Left kidney (tissue), 2 donors: ENCODE data around the gene MLXIP. TPM values are rescaled to one million over a fixed set of nuclear protein-coding genes. Genes with fewer than 3 reads are reported as not detected.

Experiments
- DNase-seq: peaks from one replicate; pipeline ENCODE4 v3.0.0-alpha.2; 2013
- polyA plus RNA-seq: library from polyadenylated mRNA; unstranded; fragments of 120-200 nt; gene quantifications from one replicate; pipeline ENCODE4 v1.2.1, GENCODE V29; 2013; ENCODE audit not compliant: insufficient read length

Gene MLXIP
- polyA plus RNA-seq, 1 donor, result 43.0 TPM

DNA sequence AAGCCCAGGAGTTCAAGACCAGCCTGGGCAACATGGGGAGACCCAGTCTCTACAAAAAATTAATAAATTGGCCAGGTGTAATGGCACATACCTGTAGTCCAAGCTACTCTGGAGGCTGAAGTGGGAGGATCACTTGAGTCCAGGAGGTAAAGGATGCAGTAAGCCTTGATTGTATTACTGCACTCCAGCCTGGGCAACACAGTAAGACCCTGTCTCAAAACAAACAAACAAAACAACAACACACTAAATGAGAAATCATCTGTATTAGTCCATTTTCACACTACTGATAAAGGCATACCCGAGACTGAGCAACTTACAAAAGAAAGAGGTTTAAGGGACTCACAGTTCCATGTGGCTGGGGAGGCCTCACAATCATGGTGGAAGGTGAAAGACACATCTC, 4.7 kb upstream of the MLXIP start:
- no peak for DNase-seq

DNA sequence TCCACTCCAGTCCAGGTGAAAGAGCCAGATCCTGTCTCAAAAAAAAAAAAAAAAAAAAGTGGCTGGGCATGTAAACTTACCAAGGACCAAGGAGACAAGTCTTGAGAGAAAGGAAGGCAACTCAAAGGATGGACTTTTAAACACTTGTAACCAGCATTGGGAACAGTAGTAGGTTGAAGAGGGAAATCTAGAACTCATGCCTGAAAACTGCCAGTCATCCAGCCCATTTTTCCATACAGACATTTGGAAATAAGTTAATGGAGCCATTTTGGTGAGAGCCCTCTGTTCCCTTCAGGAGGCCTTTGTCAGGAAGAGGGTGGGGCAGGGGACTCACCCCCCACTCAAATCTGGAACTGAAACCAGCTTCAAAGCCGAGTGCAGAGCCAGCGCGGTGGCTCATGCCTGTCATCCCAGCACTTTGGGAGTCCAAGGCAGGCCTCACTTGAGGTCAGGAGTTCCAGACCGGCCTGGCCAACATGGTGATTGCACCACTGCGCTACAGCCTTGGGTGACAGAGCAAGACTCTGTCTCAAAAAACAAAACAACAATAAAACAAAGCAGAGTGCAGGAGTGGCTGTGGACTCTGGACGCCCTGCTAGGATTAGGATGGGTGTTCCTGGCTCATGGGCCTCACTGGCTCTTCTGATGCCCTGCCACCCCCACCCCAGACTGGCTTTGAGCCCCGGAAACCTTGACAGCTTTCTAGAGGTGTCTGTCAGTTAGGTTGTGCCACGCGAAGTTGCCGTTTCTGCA, 1.6 kb upstream of the MLXIP start:
- no peak for DNase-seq

DNA sequence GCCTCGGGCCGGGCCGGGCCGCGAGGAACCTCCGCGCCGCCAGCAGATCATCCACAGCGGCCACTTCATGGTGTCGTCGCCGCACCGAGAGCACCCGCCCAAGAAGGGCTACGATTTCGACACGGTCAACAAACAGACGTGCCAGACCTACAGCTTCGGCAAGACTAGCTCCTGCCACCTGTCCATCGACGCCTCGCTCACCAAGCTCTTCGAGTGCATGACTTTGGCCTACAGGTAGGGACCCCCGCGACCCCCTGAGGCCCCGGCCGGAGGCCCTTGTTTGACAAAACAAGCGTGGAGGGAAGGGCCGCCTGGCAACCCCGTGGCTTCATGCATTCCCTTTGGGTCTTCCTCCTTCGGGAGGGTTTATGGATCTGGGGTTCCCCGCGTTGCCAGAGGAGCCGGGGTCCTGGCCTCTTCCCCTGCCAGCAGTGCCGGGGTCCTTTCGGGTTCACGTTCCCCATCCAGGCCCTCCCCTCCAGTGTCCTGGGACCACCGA, 526 bp downstream of the MLXIP start:
- DNase-seq, result no peak

DNA sequence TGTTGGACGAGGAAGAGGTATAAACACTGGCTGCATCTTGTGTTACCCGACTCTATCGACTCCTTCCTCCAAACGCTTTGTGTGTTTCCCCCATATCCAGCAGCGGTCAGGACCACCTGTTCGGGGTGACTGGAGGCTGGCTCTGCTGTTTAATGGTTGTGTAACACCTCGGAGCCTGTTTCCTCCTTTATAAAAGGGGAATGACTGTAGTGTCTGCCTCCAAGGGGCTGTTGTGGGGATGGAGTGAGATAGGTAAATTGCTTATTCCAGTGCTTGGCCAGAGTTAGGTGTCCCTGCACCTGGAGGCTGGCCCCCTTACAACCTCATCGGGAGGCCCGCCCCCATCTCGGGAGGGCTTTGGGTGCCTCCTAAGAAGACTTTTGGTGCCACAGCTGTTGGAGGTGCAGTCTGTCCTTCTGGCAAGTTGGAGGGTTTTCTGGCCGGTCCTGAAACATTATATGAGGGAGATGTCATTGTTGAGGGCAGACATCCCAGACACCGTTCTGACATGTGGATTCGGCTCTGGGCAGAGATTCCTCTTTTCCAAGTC, 1.1 kb downstream of the MLXIP start:
- no peak for DNase-seq

DNA sequence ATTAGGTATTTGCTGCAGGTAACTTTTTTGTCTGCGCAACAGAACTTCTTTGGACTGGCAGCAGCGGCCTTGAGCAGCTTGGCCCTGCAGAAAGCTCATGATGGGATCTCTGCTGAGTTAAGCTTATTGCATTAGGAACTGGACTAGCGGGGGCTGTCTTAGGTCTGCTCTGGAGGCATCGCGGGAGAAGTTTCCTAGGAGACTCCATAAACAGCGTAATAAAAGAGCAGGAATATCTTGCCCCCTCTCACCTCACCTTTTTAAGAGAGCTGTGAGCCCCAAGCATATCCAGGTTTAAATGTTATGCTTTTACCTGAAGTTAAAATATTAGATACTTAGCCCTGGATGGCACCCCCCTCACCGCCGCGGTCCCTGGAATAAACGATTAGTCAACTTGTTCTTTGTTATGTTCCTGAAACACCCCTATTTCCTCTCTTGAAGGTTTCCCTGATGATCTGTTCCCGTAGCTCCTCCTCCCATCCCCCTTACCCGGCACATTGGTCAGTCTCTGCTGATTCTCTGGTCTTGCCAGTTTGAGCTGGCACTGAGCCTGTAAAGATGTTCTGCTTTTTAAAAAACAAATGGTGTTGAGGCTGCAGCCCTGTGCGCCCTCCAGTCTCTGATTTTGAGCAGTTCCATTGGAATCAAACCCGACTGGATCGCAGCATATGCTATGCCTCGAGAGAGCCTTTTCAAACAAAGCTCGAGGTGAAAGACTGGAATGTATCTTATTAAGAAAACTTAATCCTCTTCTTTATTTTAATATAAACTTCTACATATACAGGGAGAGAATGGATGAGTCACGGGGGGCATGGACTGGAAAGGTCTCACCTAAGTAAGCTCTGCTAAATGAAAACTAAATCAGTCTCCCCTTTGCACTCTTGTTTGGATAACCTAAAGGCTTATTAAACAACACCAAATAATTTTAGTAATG, 1.9 kb downstream of the MLXIP start:
- no peak for DNase-seq

DNA sequence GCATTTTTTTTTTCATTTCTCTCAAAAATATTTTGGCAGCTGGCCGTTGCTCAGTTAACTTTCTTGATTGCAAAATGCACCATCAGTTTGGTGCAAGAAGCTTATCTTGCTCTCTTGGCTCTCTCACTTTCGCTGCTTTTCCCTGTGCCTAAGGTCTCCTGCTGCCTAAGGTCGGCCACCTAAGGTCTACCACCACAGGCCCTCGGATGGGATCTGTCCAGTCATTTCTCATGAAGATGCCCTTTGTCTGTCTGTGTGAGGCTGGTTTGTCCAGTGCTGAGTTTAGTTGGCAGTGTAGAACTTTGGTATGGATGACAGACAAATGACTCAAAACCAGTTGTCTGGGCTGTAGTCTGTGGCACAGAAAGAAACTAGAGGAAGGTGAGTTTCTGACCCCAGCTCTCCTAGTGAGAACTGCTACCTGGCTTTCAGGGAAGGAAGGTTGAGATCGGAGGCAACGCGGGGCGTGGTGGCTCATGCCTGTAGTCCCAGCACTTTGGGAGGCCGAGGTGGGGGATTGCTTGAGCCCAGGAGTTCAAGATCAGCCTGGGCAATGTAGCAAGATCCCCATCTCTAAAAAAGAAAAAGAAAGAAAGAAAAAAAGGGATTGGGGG, 2.6 kb downstream of the MLXIP start:
- DNase-seq, result no peak

DNA sequence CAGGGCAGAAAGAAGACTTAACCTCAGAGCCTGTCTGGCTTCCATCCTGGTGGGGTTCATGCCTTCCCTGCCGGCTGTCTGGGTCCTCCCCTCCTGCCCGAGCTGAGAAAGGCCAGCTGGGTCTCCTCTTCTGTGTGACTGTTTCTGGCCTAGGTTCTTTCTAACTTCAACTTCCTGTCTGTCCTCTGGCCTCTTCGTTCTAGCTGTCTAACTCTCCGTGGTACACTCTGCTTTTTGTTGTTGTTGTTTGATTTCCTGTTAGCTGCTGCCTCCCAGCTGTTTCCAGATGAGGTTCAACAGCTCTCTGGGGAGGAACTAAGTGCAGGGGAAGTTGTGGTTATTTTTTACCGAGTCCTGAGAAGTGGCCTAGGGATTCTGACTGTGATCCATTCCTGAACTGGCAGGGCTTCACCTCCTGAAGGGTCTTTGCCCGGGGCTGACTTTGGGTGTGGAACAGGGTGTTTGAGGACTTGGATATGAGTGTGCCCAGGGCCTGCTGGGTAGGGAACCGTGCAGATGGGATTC, 3.2 kb downstream of the MLXIP start:
- DNase-seq, result no peak

DNA sequence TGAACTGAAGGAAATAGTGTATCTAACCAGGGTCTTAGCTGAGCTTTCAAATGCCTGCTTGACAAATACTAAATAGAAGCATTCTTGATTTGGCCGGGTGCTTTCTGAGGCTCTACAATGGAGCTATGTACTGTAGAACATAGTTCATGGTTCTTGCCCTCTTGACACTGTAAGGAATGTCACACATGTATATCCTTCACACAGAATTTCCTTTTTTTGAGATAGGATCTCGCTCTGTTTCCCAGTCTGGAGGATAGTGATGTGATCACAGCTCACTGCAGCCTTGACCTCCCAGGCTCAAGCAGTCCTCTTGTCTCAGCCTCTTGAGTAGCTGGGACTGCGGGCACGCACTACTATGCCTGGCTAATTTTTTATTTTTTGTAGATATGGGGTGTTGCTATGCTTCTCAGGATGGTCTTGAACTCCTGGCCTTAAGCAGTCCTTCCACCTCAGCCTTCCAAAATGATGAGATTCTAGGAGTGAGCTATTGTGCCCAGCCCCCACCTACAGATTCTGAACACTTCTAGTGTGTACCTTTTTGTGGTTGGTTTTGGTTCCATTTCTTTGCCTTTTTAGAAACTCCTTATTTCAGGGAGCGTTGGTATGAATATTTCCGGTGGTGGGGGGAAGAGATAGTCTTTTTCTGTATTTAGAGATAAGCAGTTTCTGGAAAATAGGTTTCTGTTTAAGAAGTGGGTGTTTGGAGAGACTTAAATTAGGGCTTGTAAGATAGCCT, 4.2 kb downstream of the MLXIP start:
- DNase-seq, result no peak

DNA sequence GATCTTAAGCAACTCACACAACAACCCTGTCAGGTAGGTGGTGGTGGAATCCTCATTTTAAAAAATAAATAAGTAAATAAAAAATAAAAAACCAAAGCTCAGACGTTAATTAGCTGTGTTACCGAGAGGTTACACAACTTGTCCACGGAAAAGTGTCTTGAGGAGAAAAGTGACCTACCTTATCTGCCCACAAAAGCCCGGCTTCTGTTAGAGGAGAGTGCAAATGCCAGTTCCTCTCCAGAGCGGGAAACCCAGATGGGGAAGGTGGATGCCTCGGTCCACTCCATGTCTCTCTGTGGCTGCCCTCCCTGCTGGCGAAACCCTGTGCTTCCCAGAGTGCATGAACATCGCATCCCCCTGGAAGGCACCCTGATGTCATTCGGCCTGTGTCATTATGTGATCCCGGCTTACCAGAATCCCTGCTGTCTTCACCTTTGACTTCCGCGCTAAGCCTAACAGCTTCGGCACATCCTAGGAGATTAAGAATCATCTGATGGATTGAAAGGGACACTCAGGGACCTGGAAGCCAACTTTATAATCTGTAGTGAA, 6.4 kb downstream of the MLXIP start:
- DNase-seq, result no peak

DNA sequence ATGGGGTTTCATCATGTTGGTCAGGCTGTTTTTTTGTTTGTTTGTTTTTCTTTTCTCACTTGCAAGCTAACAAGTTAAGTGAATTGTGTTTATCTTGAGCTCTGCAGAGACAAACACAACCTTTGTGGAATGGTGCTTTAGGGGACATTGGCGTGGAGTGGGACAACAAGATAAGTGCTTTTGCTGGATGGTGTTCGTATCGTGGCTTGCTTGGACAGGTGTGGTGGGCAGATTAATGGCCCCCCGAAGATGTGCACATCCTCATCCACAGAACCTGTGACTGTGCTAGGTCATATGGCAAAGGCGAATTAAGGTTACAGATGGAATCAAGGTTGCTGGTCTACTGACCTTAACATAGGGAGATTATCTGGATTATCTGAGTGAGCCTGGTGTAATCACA, 7.0 kb downstream of the MLXIP start:
- DNase-seq, result no peak

DNA sequence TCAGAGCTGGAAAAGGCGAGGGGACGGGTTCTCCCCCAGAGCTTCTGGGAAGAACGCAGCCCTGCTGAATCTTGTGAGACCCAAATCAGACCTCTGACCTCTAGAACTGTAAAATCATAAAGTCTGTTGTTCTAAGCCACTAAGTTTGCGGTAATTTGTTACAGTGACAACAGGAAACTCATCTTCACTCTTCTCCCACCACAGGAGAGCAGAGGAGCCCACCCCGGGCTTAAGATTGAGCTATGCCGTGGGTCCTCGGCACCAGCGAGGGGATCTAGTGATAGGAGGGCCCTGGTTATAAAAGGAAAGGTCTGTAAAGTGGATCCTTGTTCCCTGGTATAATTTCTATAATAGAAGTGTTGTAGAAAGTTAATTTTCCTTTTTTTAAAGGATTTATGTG, 7.6 kb downstream of the MLXIP start:
- DNase-seq, result no peak

DNA sequence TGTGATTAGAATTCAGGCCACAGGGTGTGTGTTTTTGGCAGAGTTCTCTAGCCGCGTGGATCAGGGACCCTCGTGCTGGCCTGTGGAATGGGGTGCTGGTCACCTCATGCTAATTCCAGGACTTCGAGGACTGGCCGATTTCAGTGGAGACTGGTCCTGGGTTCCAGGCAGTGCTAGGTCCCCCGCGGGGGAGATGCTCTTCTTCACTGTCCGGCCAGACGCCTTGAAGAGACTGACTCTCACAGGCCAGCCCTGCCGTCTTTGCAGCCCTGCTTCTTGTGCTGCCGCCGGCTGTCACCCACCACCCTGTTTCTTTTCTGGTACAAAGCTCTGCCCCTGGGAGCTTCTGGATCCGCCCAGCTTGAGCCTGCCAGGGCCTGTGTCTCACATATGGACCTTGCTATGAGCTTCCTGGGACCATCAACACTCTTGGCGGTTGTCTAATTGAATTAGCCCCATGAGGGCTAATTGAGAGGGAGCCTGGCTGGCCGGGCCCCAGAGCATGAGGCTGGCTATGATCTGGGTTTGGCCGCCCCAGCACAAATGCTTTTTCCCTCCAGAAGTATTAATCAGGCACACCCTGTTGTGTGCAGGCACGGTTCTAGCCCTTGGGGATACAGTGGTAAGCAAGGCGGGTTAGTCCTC, 8.2 kb downstream of the MLXIP start:
- DNase-seq, result no peak

DNA sequence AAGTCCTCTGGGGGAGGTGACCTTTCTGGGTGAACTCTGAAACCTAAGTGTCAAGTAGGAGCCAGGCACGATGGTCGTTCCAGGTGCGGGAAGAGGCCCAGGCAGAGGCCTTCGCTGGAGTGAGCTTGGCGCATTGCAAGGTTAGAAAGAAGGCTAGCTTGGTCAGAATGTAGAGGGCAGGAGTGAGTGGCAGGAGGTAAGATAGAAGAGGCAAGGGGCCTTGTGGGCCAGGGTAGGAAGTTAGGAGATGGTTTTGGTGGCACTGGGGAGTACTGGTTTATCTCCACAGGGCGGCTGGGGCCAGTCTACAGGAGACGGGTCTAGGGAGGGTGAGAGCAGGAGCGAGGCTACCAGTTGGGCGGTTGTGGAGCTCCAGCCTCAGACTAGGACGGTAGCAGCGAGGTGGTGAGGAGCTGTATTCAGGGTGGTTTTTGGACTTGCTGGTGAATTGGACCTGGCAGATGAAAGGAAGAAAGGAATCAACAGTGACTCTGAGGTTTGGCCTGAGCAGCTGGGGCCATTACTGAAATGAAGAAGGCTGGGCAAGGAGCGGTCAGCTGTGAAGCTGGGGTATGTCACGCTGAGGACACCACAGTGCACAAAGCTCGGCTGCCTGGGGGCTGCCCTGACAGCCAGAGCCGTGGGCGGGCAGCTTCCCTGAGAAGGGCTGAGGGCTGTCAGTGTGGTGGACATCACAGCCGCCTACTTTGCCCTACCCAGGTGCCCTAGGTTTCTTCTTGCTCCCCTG, 9.0 kb downstream of the MLXIP start:
- no peak for DNase-seq

DNA sequence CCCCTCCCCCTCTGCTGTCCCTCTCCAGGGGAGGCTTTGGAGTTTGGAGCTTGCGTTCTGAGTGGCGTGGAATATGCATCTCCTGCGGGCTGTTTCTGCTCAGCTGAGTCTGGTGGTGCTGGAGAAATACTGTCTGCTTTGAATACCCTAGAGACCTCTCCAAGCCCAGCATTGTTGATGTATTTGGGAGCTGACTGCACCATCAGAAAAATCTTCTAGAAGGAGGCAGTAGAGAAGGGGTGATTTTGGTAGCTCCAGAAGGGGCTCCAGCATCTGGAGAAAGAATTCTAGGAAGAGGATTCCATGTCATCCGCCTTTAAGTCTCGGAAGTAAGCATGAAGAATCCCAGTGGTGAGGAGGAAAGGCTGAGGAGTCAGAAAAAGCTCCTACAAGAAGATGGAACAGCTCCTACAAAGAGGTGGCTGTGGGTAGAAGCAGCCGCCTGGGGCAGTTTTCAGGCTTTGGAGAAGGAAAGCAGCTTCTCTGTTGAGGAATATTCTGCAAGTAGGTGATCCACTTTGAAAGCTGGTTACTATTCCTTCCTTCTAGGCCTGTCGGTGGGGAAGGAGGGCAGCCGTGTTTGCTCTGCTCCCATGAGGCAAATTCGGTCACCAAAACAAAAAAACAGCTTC, 9.7 kb downstream of the MLXIP start:
- no peak for DNase-seq

DNA sequence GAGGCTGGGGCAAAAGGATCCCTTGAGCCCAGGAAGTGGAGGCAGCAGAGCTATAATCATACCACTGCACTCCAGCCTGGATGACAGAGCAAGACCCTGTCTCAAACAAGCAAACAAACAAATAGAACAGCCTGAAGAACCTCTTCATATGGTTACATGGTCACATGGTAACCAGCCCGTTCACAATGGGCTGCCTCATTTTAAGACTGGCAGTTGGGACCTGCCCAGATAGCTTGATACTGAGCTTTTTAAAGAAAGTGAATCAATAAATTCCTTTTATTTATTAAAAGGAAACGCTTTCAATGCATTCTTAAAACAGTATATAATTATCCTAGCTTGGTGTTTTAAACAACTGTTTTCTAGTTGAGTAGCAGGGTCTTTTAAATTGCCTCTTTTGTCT, 10.5 kb downstream of the MLXIP start:
- no peak for DNase-seq

DNA sequence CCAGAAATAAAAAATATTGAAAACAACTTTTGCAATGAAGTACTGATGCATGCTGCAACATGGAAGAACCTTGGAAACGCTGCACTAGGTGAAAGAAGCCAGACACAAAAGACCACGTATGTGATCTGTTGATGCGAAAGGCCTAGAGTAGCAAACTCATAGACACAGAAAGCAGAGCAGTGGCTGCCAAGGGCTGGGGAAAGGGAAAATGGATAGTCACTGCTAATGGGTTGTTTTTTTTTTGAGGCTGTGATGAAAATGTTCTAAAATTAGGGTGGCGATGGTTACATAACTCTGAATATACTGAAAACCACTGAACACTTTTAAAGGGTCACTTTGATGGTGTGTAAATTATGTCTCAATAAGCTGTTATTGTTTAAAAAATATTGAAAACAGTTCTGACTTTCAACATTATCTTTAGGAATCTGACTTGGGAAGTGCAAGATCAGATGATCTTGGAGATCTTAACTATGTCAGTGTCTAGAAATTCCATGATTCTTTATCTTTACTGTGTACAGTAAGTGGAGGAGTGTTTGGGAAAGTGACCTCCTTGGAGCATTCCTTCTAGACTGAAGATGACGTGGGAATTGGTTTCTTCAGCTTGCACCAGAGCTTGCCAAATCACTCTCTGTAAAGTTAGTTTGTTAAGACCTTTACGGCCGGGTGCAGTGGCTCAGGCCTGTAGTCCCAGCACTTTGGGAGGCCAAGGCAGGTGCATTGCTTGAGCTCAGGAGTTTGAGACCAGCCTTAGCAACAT, 12.4 kb downstream of the MLXIP start:
- DNase-seq, result no peak

DNA sequence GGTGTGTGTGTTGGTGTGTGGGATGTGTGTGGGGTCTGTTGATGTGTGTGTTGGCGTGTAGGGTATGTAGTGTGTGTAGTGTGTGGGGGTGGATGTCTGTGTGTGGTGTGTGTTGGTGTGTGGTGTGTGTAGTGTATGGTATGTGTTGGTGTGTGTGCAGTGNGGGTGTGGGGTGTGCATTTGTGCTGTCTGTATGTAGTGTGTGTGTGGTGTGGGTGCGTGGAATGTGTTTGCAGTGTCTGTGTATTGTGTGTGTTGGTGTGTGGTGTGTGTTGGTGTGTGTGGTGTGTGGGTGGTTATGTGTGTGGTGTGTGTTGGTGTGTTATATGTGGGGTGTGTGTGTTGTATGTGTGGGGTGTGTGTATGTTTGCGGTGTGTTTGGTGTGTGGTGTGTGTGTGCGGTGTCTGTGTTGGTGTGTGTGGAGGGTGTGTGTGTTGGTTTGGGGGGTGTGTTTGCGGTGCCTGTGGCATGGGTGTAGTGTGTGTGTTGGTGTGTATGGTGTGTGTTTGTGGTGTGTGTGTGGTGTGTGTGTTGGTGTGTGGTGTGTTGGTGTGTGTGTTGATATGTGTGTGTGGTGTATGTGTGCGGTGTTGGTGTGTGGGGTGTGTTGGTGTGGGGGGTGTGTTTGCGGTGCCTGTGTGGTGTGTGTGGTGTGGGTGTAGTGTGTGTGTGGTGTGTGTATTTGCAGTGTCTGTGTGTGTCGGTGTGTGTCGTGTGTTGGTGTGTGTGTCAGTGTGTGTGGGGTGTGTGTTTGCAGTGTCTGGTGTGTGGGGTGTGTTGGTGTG, 14.7 kb downstream of the MLXIP start:
- no peak for DNase-seq
